Left renal pelvis (tissue), 4 donors: ENCODE data around the gene HSFX4. TPM values are rescaled to one million over a fixed set of nuclear protein-coding genes. Genes with fewer than 3 reads are reported as not detected.
"Not testable (repeated sequence)": the region's sequence is repeated elsewhere in the genome, so short reads cannot be mapped to it uniquely, and the experiment has no call there.

ENCODE experiments used
- DNase-seq, 4 donors: peaks; one replicate each; pipeline ENCODE4 v3.0.0-alpha.2; 2013; ENCODE audit warnings: low read depth in 4 of 4, low spot score in 3 of 4
- polyA plus RNA-seq, 4 donors: library from polyadenylated mRNA; unstranded; fragments of 120-200 nt; gene quantifications; one replicate each; pipeline ENCODE4 v1.2.1, GENCODE V29; 2013; ENCODE audit not compliant: insufficient read length in 4 of 4

HSFX4 gene
- polyA plus RNA-seq, 4 donors, result 0.17 to 0.20 TPM; not detected in 2

DNA sequence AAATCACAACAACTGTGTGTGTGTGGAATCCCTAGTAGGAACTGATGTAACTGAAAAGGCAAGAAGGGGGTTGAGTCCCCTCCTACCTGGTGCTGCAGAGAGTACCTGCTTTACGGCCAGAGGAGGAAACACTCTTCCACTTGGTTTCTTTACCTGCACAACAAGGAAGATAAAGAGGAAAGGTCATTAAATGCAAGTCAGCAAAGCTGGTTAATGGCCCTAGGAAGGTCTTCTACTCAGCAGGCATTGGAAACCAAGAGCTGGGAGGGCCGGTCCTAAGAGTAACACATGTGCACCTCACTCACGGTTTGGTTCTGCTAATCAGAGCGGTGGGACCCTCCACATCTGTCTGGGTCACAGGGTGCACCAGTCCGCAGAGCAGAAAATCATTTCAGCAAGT lies 8.0 kb downstream of the HSFX4 start:
- DNase-seq, result not testable (repeated sequence)

DNA sequence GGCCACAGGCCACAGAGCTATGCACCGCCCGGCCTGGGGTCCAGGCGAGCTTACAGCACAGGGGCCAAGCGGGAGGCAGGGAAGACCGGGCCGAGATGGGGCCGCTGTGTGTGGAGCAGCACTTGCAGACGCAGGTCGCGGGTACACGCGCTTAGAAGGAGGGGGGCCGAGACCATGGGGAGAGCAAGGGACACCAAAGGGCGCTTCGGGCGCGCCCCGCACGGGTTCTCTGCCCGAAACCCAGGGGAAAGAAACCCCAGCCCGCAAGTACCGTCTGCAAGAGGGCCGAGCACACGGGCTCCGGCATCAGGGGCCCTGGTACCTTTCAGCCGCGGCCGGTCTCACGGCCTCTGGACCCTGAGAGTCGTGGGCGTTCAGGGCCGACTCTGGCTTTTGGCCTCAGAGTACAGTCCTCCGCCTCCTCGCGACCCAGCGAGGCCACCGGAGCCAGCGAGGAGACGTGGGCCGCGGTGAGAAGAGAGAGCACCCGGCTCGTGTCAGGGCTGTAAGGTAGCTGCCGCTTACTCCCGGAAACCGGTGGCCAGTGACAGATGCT lies 8.6 kb downstream of the HSFX4 start:
- no peak for DNase-seq

DNA sequence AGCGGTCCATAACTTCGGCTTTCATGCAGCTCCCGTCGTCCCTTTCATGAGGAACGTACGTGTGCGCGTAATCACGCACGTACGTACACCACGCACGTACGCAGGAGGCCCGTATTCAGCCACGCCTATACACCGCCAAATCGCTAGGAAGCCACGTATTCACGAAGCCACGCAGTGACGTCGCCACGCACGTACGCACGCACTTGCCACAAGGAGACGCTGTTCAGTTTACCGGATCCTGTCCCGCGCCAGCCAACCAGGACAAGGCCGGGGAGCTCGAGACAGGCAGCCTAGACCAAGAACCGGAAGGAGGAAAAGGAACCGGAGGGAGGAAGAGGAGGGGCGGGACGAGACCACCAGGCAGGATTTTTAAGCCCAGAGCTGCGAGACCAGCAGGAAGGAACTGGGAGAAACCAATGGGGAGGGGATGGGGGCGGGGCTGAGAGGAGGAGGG lies 9.1 kb downstream of the HSFX4 start, which contains the start of gene EOLA2:
EOLA2 (minus strand) TSS at position 65 of the 454 bp plus-strand sequence. CDS start 4,617 bp downstream, outside the sequence.
- DNase-seq, result peak; percentile 87 to 90 (median 88)

DNA sequence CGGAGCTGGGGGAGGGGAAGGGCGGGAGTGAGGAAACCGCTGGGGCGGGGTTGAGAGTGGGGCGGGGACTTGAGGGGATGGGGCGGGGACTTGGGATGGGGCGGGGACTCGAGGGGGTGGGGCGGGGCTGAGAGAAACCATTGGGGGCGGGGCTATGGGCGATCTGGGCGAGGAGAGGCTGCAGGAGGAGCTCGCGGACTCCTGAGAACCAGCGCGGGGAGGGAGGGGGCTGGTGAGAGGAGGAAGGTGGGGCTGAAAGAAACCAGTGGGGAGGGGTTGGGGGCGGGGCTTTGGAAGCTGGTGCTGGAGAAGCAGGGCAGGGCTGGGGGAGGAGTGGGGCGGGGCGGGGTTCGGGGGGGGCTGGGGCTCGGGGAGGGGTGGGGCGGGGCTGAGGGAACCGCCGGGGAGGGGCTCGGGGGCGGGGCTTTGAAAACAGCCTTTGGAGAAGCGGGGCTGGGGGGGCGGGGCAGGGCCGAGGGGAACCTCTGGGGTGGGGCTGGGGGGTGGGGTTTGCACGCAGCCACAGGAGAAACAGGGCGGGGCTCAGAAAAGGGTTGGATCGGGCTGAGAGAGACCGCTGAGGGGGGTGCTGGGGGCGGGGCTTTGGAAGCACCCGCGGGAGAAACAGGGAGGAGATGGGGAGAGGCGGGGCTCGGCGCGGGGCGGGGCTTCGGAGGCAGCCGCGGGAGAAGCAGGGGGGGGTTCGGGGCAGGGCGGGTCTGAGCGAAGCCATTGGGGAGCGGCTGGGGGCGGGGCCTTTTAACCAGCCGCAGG lies 9.7 kb downstream of the HSFX4 start:
- DNase-seq, result peak; percentile 63 to 82 (median 80)

DNA sequence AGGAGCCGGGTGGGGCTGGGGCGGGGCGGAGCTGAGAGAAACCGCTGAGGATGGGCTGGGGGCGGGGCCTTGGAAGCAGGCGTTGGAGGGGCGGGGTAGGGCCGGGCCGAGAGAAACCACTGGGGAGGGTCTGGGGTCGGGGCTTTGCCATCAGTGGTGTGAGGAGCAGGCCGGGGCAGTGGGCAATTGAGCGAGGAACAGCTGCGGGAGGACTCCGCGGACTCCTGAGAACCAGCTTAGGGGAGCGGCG lies 10.2 kb downstream of the HSFX4 start:
- no peak for DNase-seq

DNA sequence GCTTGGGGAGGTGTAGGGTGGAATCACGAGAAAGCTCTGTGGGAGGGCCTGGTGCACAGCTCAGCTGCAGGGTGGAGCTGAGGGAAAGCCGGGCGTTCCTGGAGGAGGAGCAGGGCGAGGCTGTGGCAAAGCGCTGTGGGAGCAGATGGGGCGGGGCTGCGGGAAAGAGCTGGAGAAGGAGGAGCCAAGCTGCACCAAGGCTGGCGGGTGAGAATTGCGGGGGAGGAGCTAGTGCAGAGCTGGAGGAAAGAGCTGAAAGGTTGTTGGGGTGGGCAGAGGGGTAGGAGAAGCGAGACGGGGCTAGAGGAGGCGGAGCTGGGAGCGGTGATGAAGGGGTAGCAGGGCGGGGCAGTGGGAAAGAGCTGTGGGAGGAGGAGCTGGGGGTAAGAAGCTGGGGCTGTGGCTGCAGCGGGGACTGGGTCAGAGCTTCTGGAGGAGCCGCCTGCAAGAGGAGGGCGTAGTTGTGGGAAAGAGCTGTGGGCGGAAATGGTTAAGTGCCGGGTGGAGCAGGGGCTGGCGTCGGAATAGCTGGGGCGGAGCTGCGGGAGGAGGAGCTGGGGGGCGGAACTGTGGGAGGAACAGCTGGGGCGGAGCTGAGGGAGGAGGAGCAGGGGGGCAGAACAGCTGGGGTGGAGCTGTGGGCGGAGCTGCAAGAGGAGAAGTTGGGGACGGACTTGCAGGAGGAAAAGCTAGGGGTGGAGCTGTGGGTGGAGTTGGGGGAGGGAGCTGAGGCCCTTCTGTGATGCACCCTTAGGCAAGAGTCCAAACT lies 10.7 kb downstream of the HSFX4 start:
- peak; percentile 78 to 87 (median 82) for DNase-seq

DNA sequence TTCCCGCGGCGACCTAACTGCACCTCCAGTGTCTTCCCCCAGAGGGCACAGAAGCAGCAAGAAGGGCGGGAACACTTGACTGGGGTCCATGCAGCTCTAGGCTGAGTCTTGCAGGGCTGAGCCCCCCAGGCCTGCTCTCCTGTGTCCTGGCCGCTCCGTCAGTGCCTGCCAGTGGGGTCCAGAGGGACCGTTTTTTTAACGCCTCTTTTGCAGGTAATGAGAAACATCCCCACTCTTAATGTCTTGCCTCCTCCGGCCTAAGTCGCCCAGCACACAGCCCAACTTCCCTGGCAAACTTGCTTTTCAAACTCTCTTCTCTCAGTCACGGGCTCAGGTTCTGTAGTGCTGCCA lies 11.3 kb downstream of the HSFX4 start:
- DNase-seq, result not testable (repeated sequence)

DNA sequence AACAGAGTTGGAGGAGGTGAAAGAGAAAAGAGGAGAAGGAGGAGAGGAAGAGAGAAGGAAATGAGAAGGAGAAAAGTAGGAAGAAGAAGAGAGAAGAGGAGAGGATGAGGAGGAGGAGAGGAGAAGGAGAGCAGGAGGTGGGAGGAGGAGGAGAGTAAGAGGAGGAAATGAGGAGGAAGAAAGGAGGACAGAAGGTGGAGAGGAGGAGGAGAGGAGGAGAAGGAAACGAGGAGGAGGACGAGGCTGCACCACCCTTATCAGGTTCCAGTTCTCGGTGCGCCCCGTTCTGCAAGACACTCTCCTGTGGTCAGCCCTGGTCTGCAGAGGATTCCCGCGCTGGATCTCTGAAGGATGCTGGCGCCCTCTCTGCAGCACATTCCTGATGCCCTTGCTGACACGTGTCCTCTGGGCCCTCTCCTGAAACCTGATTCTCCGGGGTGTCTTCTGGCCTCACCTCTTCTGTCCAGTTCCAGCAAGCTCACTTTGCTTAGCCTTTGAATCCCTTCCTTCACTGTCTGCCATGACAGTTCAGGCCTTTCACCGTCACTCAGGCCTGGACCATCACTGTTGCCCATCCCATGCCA lies 15.8 kb downstream of the HSFX4 start:
- DNase-seq, result not testable (repeated sequence)

DNA sequence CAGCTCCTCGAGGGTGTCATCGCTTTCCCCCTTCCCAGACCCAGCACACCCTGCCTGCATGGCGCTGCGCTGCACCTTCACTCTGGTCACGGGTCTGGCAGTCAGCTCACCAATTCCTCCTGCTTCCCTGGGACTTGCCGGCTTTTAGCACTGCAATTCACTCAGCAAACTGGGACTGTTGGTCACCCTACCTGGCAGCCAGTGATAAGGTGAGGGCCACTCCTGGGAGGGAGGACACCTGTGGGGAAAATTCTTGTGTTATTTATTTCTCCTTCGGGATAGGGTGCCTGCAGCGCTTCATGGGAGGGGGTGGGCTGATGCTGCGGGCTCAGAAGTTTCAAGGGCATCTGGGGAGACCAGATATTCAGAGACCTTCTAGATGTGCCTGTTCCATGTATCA lies 16.4 kb downstream of the HSFX4 start:
- not testable (repeated sequence) for DNase-seq

DNA sequence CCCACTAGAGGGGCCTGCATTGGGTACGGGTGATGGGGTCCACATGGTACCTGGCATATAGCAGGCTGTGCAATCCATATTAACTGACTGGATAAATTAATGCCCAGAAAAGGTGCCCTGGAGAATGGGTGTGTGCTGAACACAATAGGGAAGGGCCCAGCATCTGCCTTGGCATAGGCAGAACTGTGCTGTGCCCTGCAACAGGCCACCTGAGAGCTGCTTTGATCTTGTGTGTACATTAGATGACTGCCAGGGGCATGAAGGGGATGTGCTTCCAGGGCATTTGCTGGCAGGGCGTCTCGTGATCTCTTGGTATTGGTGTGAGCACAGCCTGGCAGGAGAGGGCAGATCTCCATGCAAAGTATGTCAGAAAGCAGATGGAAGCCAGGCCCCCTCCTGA lies 17.6 kb downstream of the HSFX4 start:
- DNase-seq, result not testable (repeated sequence)

DNA sequence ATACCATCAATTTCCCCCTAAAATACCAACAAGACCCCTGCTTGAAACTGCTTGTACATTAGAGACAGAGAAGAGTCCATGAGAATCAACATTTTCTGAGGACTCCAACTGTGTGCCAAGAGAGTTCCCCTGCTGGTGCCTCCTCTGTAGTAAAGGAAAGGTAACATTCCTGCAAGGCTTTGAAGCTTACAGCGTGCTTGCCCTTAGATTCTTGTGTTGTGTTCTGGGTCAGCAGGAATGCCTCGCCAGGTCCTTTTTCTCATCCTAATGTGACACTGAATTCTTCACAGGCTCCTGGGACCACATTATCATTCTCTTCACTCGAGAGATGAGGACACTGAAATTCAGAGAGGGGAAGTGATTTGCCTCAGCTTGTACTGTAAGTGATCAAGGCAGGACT lies 18.6 kb downstream of the HSFX4 start:
- DNase-seq, result no peak

DNA sequence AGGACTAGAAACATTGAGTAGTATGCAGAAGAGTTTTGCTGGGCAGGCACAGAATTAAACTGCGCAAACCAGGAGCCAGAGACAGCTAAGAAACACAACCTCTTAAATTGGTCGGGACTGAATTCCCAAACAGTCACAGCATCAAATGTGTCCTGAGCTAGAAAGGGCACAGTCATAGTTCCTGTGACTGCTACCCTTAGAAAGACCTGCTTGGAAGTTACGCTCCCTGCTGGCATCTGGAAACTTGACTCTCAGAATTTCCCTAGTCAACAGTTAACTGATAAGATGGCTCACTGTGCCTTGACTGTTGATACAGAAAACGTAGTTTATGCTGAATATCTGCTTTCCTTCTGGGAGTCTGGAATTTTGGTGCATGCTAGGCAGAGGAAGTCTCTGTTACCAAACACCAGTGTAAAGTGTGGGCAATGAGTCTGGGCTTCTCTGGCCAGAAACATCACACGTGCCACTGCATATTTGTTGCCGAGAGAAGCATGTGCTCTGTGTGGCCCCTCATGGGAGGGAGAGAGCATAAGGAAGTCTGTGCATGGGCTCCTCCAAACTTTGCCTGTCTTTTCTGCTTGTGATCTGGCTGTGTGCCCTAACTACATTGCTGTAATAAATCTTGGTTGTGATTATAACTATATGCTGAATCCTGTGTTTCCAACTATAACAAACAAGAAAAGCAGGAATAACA lies 20.5 kb downstream of the HSFX4 start:
- DNase-seq, result no peak

DNA sequence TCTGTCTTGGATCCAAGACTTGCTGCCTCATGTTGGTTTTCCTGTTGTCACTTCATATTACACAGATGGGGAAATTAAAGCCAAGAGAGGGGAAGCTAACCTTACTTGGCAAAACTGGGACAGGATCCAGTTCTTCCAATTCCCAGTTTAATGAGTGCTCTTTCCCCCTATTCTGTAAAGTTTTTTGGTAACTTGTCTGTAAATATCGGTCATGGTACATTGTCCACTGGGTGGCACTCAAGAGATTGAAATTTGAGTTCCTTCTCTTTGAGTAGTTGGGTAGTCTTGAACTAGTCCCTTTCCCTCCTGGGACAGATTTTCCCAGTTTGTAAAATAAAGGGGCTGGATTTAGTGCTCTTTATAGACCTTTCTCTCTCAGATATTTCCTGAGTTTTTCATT lies 21.3 kb downstream of the HSFX4 start:
- no peak for DNase-seq

DNA sequence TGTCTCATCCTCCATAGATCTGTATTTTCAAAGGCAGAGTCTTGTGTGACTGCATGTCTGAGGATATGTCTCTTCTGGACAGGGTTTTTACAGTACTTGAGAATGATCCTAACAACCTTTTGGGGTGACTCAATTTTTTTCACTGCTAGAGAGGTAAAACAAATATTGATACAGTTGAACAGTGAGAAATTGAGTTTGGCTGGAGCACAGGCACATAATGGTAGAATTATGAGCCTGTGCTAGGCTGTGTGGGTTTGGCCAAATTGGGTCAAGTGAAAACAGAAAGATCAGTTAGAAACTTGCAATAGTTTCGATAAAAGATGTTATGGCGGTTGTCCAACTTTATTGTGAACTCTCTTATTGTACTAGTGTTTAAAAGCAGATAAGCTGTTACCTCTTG lies 32.2 kb downstream of the HSFX4 start:
- DNase-seq, result no peak

DNA sequence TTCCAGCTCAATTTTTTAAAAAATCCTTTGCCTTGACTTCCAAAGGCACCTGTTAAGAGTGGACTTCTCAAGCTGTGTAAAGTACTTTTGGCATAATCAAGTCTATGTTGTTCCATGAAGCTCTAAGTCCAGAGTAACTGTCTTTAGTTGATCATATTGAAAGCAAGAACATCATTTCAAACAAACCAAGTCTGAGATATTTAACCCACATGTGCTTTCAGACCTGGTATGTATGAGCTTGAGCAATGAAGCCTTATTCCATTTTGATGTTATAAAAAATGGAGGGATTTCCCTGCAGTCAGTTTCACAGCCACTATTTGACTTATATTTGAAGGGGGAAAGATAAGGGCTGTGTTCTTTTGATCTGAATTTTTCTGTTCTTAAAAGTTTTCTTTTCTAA lies 32.6 kb downstream of the HSFX4 start:
- DNase-seq, result no peak

DNA sequence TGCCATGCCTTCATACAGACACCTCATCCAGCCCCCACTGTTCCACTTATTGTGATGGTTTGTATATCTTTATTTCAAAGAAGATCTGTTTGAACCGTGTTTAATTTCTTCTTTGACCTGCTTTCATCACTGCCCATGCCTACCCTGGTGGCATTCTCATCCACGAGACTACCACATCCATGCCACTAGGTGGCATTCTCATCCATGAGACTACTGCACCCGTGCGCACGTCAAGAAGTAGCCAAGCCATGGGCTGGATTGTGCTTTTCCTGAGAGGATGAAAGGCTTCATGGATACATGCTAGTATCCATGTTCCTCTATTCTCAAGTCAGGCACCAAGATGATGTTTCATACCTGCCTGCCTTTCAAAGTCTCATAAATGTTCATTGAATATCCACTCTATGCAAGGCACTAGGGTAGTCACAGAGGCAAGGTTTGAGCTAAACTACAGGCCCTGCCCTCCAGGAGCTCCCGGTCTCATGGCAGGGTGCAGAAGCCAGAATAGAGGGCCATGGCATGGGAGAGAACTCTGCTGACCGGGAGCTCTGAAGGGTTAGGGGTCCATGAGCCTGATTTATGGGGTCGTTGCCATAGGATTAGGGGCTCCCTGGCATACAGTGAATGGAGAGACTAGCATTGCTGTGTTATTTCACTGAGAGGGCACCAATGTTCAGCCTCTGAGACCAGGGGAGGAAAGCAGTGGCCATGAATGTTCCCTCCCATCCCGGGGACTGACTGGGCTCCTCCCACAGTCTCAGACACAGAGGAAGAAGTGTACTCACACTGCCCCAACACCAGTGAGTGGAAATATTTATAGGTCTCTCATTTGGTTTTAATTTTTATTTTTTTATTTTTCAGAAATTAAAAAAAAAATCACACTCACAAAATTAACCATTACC lies 33.7 kb downstream of the HSFX4 start:
- DNase-seq, result no peak

DNA sequence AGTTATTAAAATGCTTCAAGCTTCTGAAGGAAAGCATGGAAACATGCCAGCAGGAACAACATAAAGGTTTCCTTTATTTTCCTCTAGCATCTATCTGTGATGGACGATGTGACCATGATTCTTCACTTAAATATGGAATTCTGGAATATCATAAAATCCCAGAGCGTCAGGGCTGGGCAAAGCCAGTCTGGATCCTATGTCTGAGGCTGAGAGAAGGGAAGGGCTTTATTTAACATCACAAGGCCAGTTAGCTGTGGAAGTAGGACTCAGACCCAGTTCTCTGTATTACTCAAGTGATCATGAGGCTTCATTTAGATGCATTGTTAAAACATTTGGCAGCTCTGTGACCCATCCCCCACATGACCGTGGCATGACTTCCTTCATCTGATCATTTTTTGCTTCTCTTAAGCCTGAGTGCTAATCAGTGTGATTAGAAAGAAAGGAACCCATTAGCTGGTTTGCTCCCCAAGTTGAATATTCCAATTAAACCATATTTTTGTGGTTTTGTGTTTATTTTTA lies 49.8 kb downstream of the HSFX4 start:
- no peak for DNase-seq
